Thyroid gland (tissue), 4 donors: ENCODE results near the gene RAMP3.

ENCODE experiments used
- POLR2A ChIP-seq, 2 donors: fragments of 450-650 bp; IDR thresholded peaks; one replicate each; pipeline ENCODE4 v1.6.1; 2017; ENCODE audit warnings: antibody characterized with exemption in 2 of 2, mild to moderate bottlenecking in 2 of 2, moderate library complexity in 1 of 2
- TF ChIP-seq, protein P1 (sequence below), 6 experiments: fragments of 200-600 bp in 3 of 6; fragments of 450-650 bp in 3 of 6; sonication (generic) in 3 of 6; IDR thresholded peaks; one replicate each; pipeline ENCODE4 v1.5.1; 2016 to 2019; ENCODE audit warnings: antibody characterized with exemption in 6 of 6, mild to moderate bottlenecking in 2 of 6, inconsistent platforms in 1 of 6, moderate library complexity in 1 of 6

DNA sequence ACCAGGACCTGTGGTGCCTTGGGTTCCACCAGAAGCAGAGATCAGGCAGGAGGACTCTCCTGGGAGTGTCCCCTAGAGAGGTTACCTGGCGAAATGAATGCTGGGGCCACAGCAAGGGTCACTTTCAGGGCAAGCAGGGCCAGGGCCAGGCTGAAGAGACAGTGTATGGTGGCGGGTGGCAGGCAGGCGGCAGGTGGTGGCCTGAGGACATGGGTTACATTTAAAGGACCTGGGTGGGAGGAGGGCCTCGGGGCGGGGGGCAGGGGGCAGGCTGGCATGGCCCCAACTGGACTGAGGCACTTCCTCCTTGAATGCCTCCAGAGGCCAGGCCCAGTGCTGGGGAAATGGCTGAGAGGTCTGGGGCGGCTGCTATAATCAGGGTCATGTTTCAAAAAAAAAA lies 31.4 kb upstream of the RAMP3 start:
- TF ChIP-seq, protein P1, sequence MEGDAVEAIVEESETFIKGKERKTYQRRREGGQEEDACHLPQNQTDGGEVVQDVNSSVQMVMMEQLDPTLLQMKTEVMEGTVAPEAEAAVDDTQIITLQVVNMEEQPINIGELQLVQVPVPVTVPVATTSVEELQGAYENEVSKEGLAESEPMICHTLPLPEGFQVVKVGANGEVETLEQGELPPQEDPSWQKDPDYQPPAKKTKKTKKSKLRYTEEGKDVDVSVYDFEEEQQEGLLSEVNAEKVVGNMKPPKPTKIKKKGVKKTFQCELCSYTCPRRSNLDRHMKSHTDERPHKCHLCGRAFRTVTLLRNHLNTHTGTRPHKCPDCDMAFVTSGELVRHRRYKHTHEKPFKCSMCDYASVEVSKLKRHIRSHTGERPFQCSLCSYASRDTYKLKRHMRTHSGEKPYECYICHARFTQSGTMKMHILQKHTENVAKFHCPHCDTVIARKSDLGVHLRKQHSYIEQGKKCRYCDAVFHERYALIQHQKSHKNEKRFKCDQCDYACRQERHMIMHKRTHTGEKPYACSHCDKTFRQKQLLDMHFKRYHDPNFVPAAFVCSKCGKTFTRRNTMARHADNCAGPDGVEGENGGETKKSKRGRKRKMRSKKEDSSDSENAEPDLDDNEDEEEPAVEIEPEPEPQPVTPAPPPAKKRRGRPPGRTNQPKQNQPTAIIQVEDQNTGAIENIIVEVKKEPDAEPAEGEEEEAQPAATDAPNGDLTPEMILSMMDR (IDR thresholded peaks at IDR 0.05), result no peak
- no peak for TF ChIP-seq POLR2A (IDR thresholded peaks at IDR 0.05)
